Ureter (tissue), 1 donor: ENCODE results near the gene DDI2. TPM values are rescaled to one million over a fixed set of nuclear protein-coding genes. Genes with fewer than 3 reads are reported as not detected.
"Not testable (repeated sequence)": the region's sequence is repeated elsewhere in the genome, so short reads cannot be mapped to it uniquely, and the experiment has no call there.

Source experiments
- DNase-seq: peaks from one replicate; pipeline ENCODE4 v3.0.0-alpha.2; 2020; ENCODE audit warnings: low spot score
- total RNA-seq: library from RNA; stranded (reverse); gene quantifications from one replicate; pipeline ENCODE4 v1.2.4, GENCODE V29; 2023
- donor health status: DM: yes; HTN: yes; CAD: no.

Gene DDI2
- total RNA-seq, 1 donor from 2014 or later: 92.0 TPM

DNA sequence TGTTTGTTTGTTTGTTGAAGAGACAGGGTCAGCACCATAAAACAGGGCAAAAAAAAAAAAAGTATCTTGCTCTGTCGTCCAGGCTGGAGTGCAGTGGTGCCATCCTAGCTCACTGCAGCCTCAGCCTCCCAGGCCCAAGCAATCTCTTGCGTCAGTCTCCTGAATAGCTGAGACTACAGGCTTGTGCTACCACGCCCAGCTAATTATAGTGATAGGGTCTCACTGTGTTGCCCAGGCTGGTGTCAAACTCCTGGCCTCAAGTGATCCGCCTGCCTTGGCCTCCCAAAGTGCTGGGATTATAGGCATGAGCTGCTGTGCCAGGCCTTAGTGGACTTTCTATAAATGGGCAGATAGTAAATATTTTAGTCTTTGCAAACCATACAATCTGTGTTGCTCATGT is 19.2 kb downstream of the DDI2 start:
- DNase-seq: no peak

DNA sequence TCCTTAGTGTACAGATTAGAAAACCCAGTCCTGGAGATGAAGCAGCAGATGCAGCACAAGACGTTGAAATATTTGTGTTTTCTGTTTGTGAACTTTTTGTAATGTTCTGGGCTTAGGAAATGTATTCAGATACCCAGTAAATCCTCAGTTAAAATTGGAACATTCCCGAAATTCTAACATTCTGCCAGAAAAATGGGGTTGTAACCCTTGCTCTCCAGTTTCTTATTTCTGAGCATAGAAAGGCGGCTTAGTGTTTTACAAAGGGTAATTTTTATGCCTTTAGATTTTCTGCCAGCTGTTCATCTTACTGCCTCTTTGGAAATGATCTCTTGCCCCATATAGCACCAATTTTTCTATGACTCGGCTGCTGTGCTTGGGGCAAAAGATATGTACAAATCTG is 20.6 kb downstream of the DDI2 start:
- no peak for DNase-seq

DNA sequence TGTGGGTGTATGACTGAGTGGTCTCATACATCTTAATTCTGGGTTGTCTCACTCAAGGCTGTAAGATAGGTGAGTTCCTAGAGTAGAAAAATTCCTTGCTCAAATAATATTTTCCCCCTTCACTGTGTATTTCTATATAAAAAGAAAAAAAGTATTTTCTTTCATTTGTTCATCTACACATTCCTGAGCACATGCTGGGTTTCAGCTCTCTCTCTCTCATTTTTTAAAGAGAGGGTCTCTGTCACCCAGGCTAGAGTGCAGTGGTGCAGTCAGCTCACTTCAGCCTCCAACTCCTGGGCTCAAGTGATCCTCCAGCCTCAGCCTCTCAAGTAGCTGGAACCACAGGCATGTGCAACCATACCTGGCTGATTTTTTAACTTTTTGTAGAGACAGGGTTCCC is 22.0 kb downstream of the DDI2 start:
- DNase-seq: no peak

DNA sequence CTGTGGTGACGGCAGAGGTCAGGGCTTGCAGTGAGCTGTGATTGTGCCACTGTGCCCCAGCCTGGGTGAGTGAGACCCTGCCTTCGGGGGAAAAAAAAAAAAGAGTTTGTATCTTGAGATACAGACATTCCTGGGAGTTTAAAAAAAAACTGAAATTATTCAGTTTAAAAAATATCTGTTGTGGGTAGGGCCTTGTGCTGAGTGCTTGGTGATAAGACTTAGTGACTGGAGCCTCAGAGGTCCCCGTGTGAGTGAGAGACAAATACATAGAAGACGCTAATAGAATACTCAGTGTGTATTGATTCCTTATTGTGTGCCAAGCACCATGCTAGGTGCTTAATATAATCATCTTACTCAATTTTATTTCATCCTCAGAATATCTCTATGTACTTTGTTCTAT is 22.7 kb downstream of the DDI2 start:
- DNase-seq: no peak

DNA sequence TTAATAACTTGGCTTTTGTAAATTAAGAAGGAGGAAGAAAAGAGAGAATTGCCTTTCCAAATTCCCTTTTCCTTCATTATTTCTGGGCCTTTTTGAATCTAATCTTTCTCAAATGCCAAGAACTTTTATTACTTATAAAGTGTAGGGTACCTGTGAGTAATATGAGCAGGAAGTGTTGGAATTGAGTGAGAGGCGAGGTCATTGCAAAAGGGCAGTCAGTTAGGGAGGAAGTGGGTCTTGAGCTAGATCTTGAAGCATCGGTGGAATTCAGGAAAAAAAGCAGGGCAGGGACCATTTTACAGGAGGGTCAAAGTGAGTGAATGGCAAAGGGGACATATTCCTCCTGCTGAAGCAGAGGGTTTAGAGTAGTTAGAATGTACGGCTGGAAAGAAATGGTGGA is 23.4 kb downstream of the DDI2 start:
- no peak for DNase-seq

DNA sequence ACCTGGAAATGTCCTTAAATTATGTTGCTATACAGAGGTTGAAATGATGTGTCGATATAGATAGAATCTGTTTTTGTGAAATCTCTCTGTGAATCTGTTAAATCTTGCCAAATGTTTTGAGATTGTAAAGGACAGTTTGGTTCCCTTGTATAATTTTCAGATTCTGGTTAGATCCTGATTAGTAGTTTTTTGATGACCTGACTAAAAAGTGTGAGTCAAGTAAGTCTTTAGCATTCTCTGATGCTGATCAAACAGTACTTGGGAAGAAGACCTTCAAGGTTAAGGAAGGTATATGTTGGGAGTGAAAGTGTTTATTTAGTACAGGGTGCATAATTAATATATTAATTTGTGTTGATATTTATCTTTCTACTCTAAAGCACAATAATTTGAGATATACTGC is 32.7 kb downstream of the DDI2 start:
- no peak for DNase-seq

DNA sequence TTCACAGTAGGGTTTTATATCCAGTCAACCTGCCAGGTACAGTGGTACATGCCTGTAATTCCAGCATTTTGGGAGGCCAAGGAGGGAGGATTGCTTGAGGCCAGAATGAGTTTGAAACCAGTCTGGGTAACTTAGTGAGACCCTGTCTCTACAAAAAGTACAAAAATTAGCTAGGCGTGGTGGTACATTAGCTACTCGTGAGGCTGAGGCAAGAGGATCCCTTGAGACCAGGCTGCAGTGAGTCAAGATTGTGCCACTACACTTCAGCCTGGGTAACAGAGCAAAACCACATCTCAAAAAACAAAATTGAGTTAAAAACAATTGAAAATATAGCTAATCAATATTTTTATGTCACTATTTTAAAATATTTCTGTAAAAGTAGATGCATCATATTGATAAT is 33.2 kb downstream of the DDI2 start:
- no peak for DNase-seq

DNA sequence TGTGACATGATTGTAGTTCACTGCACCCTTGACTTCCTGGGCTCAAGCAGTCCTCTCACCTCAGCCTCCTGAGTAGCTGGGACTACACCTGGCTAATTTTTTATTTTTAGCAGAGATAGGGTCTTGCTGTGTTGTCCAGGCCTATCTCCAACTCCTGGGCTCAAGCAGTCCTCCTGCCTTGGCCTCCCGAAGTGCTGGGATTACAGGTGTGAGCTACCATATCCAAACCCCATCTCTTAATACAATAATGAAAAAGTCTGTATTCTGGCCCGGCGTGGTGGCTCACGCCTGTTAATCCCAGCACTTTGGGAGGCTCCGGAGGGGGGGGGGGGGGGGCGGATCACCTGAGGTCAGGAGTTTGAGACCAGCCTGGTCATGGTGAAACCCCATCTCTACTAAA is 34.9 kb downstream of the DDI2 start:
- not testable (repeated sequence) for DNase-seq

DNA sequence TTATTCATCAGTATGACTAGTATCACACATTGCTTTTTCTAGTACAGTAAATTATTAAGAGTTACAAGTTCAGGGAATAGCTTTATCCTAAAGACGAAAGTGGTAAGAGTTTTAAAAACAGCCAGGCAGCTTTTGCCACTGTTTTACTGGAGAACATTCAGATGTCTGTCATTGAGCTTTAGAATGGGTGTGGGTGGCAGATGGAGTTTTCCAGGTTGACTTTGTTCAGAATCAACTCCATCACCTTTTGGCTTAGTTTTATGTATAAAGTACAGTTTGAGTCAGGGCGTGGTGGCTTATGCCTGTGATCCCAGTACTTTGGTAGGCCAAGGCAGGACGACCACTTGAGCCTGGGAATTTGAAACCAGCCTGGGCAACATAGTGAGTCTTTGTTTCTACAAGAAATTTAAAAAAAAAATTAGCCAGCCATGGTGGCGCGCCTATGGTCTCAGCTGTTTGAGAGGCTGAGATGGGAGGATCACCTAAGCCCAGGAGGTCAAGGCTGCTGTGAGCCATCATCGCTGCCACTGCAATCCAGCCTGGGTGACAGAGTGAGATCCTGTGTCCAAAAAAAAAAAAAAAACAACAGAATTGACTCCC is 36.9 kb downstream of the DDI2 start:
- no peak for DNase-seq

DNA sequence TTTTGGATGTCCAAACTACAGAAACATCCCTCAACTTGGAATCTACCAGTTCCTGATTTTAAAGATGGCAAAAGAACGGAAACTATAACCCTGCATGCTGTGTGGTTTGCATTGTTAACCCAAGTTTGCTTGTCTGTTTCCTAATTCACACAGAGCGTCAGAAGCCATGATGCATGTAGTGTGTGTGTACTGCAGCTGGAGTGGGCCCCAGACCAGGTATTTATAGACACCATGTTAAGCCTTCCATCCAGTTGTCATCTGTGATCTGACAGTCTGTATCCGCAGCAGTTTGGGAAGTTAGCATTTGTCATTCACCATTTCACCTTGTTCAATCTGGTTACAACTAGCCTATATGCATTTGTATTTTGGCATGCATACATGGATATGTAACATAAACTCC is 39.2 kb downstream of the DDI2 start:
- DNase-seq: no peak

DNA sequence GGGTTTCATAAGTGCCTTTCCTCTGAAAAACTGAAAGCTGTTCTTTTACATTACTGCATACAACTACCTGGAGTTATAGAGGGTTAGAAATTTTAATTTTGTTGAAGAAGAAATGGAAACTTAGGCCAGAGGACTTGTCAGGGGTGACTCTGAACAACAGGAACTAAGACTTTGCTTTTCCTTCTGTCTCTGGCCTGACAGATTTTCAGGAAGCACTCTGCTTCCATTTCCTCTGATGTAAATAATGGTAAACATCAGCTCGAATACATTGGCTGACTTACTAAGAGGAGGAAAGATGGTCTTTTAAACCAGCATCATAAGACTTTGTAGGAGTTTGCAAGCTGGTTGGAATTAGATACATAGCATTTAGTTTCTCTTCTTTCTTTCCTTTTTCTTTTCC is 39.8 kb downstream of the DDI2 start:
- no peak for DNase-seq

DNA sequence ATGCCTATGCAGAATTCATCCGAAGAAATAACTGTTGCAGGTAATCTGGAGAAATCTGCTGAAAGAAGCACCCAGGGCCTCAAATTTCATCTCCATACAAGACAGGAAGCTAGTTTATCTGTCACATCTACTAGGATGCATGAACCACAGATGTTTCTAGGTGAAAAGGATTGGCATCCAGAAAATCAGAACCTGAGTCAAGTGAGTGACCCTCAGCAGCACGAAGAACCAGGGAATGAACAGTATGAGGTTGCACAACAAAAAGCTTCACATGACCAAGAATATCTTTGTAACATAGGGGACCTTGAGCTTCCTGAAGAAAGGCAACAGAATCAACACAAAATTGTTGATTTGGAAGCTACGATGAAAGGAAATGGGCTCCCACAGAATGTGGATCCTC is 42.9 kb downstream of the DDI2 start:
- DNase-seq: no peak

DNA sequence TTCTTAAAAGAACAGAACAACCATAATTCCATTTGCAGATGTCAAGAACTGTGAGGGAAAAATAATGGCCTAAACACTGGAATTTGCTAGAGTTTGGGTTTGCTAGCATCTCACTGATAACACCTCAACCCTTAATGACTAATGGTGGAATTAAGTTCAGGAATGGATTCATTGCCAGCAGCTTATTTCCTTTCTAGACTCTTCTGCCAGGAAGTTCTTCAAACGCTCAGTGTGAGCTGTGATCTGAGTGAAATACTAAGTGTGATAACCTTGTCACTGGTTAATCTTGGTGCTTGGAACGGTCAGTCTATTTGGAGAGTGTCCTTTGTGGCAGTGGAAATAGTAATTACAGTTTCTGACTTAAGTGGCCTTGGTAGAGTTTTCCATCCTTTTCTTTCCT is 45.2 kb downstream of the DDI2 start:
- no peak for DNase-seq

DNA sequence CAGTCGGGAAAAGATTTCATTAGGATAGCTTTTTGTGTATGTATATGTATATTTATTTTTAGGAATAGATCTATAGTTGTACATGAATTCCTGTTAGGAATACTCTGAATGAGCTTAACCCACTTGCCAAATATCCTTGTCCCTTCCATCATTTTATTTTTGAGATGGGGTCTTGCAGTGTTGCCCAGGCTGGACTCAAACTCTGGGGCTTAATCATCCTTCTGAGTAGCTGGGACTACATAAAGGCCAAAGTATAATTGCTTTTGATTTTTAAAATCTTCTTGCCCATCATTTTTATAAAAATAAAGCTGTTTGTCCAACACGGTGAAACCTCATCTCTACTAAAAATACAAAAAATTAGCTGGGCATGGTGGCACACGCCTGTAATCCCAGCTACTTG is 46.7 kb downstream of the DDI2 start:
- no peak for DNase-seq

DNA sequence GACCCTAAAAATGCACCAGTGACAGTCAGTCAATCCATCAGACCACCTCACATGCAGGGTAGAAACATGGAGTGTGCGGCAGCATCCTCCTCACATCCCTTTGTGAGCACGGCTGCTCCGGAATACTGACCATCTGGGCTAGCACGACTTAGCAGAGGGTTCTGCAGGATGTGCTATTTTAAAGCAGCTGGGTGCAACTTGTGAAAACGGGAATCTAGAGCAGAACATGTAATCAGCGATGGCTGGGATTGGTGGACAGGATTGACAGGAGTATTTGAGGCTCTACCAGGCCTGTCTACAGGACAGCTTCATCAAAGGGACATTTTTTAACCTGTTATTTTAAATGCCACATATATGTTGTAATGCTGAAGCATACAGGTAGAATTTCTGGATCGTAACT is 50.1 kb downstream of the DDI2 start:
- no peak for DNase-seq

DNA sequence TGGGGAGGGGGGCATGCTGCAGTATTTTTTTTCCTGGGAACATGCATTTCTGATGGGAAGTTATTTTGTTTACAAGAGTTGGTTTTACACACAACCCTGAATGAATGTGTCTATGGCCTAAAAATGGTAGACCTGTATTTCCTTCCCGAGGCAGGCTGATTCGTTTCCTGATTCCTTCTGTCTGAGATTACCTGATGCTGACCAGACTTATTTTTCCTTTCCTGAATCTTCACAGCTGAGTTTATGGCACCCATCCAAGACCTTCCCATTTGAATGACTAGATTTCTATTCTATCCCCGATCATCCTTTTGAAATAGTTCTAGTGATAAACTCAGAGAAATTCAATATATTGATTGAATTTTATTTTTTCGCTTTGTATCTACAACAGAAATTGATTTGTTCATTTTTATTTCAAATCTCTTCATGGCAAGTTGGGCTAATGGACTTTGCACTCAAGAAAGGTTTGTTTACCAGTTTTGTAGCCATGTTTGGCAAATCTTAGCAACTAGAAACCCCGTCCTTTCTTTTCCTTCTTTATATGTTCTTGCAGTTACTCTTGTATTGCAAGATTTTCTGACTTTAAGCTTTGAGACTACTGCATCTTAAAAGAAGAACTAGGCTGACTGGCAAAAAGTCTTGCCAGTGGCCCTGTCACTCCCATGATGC is 51.0 kb downstream of the DDI2 start:
- no peak for DNase-seq

DNA sequence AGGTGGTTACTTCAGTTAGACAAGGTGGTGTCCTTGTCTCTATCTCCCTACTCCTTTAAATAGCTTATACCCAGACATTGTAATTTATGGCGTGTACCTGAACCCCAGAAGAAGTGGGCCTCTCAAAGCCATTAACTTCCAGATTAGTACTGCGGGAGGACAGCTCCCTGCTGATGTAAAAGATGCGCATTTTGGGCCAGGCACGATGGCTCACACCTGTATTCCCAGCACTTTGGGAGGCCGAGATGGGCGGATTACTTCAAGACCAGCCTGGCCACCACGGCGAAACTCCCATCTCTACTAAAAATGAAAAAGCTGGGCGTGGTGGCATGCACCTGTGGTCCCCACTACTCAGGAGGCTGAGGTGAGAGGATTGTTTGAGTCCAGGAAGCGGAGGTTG is 51.8 kb downstream of the DDI2 start:
- no peak for DNase-seq

DNA sequence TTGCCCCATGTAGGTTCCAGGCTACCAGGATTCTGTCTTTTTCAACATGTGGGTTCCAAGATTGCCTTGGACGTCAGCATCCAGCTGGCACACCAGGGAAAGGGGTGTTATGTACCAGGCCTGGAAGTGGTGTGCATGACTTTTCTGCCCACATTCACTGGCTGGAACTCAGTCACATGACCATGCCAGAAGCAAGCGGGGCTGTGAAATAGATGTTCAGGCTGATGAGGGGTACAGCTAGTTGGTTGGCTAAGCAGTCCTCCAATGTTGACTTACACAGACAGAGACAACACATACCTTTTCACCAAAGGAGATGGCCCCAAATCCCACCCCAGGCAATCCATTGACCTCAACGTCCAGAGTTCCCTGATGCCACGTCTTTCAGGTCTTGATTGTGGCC is 52.6 kb downstream of the DDI2 start:
- no peak for DNase-seq

DNA sequence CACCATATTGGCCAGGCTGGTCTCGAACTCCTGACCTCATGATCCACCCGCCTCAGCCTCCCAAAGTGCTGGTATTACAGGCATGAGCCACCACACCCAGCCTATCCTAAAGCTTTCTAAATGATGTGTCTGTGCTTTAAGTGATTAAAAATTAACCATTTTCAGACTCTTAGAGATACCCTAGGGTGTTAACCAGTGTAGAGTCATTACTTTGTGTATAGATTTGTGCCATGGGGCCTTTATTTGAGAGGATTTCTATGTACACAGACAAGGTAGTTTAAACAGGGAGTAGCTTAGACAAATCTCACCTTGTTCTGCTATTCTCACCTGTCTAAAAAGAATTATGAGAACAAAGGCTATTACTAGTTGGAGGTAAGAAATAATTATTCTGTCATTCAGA is 54.2 kb downstream of the DDI2 start:
- DNase-seq: no peak

DNA sequence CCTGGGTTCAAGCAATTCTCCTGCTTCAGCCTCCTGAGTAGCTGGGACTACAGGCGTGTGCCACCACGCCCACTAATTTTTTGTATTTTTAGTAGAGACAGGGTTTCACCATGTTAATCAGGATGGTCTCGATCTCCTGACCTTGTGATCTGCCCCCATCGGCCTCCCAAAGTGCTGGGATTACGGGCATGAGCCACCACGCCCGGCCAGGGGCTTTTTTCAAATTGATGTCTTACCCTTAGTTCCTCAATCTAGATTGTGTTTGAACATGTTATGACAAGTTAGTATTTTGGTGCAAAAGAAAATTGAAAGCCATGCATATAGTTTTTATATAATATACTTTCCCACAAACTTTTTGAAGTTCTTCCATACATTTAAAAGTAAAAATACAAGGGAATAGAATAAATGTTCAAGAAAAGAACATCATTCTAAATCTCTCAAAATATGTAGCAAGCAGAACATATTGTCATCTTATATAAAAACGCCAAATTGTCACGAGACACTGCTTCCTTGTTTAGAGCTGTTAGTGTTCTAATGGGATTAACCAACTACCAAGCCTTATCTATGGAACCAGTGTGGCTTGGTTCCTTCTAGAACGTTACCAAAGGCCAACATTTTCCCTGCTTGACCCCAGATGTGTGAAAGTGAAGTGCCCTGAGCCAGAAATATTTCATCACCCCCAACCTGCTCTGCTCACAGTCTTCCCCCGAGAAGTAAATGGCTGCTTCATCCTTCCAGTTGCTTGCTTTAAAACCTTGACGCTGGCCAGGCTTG is 57.3 kb downstream of the DDI2 start:
- no peak for DNase-seq

DNA sequence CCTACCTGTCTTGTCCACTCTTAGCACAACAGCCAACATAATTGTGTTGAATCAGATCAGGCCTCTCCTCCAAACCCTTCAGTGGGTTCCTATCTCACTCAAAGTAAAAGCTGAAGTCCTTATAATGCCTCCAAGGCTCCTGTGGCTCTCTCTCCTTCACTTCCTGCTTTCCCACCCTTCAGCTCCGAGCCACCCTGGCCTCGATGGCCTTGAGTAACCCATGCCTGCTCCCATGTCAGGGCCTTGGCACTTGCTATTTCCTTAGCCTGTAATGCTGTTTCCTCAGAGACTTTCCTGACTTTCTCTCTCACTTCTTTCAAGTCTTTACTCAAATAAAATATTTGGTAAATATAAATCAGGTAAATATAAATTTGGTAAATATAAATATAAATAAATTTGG is 58.8 kb downstream of the DDI2 start:
- no peak for DNase-seq

DNA sequence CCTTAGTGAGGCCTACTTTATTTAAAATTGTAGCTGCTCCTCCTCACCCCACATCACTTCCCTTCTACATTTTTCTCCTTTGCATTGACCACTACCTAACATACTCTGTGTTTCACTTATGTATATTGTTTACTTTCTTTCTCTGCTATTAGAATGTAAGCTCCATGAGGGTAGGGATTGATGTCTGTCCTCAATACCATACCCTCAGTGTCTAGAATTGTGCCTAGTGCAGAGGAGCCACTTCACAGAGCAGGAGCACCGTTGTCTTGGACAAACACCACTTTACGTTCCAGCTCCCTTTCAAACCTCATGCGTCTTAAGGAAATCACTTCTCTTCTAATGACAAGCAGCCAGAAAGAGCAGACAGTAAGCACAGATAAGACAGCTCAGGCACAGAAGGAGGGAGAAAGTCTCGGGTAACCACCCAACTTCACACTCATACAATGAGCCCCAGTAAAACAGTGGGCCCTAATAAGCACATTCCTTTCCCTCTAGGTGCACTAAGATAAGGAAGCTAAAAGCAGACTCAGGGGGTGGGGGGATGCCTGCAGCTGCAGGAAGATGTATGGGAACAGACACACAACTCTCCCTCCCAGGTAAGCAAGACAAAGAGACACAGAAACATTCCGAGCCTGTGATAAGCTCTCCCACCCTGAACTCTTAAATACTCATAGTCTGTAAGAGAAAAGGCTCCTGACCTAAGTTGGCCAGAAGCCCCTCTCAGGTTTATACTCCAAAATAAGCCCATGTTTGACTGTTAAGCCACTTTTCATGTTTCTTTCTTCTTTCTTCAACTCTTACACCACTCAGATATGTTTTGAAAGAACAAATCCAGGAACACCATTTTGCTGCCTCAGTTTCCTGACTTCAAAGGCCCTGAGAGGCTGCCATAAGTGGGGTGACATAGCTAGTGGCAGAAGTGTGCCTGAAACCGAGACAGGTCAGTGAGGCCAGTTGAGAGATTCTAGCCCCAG is 59.7 kb downstream of the DDI2 start:
- DNase-seq: no peak
